Endothelial cell of umbilical vein (primary cell): ENCODE results near the gene LSP1. TPM values are rescaled to one million over a fixed set of nuclear protein-coding genes. Genes with fewer than 3 reads are reported as not detected.

Experiments used
- BruUV-seq: library from RNA; stranded (reverse); fragments of 400-500 nt; replicated peaks from 2 replicates; lab custom pipeline; 2021; lab: Mats Ljungman, UMichigan
- CTCF ChIA-PET: fragments of 300-600, 350-600 bp; sonication (Branson Sonifier 250); formaldehyde crosslinking; loops from one replicate; lab custom pipeline; 2021; ENCODE audit warnings: antibody characterized with exemption, inconsistent platforms; lab: Charles Lee
- POLR2A ChIA-PET: fragments of 300-600, 350-600 bp; sonication (Branson Sonifier 250); formaldehyde crosslinking; loops from one replicate; lab custom pipeline; 2021; ENCODE audit warnings: antibody characterized with exemption, inconsistent platforms; lab: Charles Lee
- DNase-seq: peaks from one replicate; pipeline ENCODE4 v3.0.0-alpha.2; 2011; ENCODE audit warnings: low read depth, low spot score
- FAIRE-seq: peaks from 2 replicates; lab custom pipeline; 2011; peaks lifted over from hg19 to GRCh38; lab: Jason Lieb, UNC
- H2AFZ ChIP-seq: 2 replicates; pipeline ENCODE4 v1.6.0; 2012; ENCODE audit warnings: low read depth, low read length, control low read depth, inconsistent platforms
- H3K27ac ChIP-seq: 2 replicates; pipeline ENCODE4 v1.5.1; 2011; ENCODE audit warnings: low read depth, mild to moderate bottlenecking, control low read depth, low read length, moderate library complexity; ENCODE audit not compliant: insufficient read depth
- H3K27me3 ChIP-seq, 2 experiments: 2 replicates each; pipeline versions ENCODE4 v1.6.0 to v1.6.1; 2011; ENCODE audit warnings: low read length in 2 of 2, mixed read lengths in 1 of 2; ENCODE audit not compliant: control insufficient read depth in 2 of 2, insufficient read depth in 2 of 2
- H3K36me3 ChIP-seq, 2 experiments: 2 replicates in 1 of 2; 3 replicates in 1 of 2; pipeline ENCODE4 v1.5.1; 2011; ENCODE audit warnings: low read length in 2 of 2, mild to moderate bottlenecking in 1 of 2, moderate library complexity in 1 of 2; ENCODE audit not compliant: control insufficient read depth in 2 of 2, insufficient read depth in 2 of 2; ENCODE audit errors: extremely low read depth in 1 of 2
- H3K4me1 ChIP-seq: 3 replicates; pipeline ENCODE4 v1.5.1; 2011; ENCODE audit warnings: mild to moderate bottlenecking, low read length; ENCODE audit not compliant: control insufficient read depth, insufficient read depth; ENCODE audit errors: extremely low read depth
- H3K4me2 ChIP-seq: 2 replicates; pipeline ENCODE4 v1.6.1; 2011; ENCODE audit warnings: low read length, control low read depth, mixed read lengths; ENCODE audit not compliant: insufficient read depth
- H3K4me3 ChIP-seq, 3 experiments: fragments of 200-600 bp in 1 of 3; sonication (generic), shearing (Covaris generic) in 1 of 3; replicated peaks in 1 of 3; 2 replicates each; pipeline ENCODE4 v1.5.1; 2011 to 2016; ENCODE audit warnings: control low read depth in 3 of 3, low read length in 3 of 3, mild to moderate bottlenecking in 2 of 3, inconsistent platforms in 1 of 3, low read depth in 1 of 3, moderate library complexity in 1 of 3; ENCODE audit not compliant: insufficient read depth in 1 of 3
- H3K79me2 ChIP-seq: 2 replicates; pipeline ENCODE4 v1.6.0; 2012; ENCODE audit warnings: low read length, inconsistent platforms; ENCODE audit not compliant: control insufficient read depth, insufficient read depth
- H3K9ac ChIP-seq: replicated peaks from 2 replicates; pipeline ENCODE3; 2011; ENCODE audit warnings: low read length, control low read depth; ENCODE audit not compliant: insufficient read depth; ENCODE audit errors: extremely low read depth
- H3K9me1 ChIP-seq: replicated peaks from 3 replicates; pipeline ENCODE4 v1.6.0; 2011; ENCODE audit warnings: mild to moderate bottlenecking, low read length; ENCODE audit not compliant: control insufficient read depth, insufficient read depth; ENCODE audit errors: extremely low read depth
- H3K9me3 ChIP-seq: replicated peaks from 2 replicates; pipeline ENCODE4 v1.5.1; 2012; ENCODE audit warnings: low read length, inconsistent platforms; ENCODE audit not compliant: control insufficient read depth, insufficient read depth
- H4K20me1 ChIP-seq: replicated peaks from 2 replicates; pipeline ENCODE3; 2011; ENCODE audit warnings: mild to moderate bottlenecking, low read length; ENCODE audit not compliant: control insufficient read depth, insufficient read depth; ENCODE audit errors: extremely low read depth
- EZH2 ChIP-seq: IDR thresholded peaks from 2 replicates; pipeline ENCODE4 v1.6.1; 2012; ENCODE audit warnings: borderline replicate concordance, low read depth, mild to moderate bottlenecking, moderate library complexity, low read length, inconsistent platforms; ENCODE audit not compliant: severe bottlenecking
- FOS ChIP-seq: IDR thresholded peaks from 2 replicates; pipeline ENCODE4 v1.6.1; 2011; ENCODE audit warnings: mild to moderate bottlenecking, low read length, moderate library complexity, borderline replicate concordance; ENCODE audit not compliant: insufficient read depth
- GATA2 ChIP-seq: IDR thresholded peaks from 2 replicates; pipeline ENCODE4 v1.7.0; 2011; ENCODE audit warnings: low read depth, mild to moderate bottlenecking, moderate library complexity, mixed read lengths, low read length; ENCODE audit not compliant: insufficient read length, insufficient read depth
- JUN ChIP-seq: IDR thresholded peaks from 2 replicates; pipeline ENCODE4 v1.6.1; 2011; ENCODE audit warnings: borderline replicate concordance, low read depth; ENCODE audit not compliant: insufficient read length, insufficient read depth
- MYC ChIP-seq: IDR thresholded peaks from one replicate; pipeline ENCODE4 v1.6.1; 2011; ENCODE audit warnings: mild to moderate bottlenecking, low read depth, low read length
- POLR2A ChIP-seq: IDR thresholded peaks from 2 replicates; pipeline ENCODE4 v1.6.1; 2012; ENCODE audit warnings: low read depth, mild to moderate bottlenecking, control low read depth, low read length
- POLR2AphosphoS5 ChIP-seq: IDR thresholded peaks from 2 replicates; pipeline ENCODE4 v1.6.1; 2012; ENCODE audit warnings: low read depth, mild to moderate bottlenecking, control low read depth, low read length, moderate library complexity; ENCODE audit not compliant: insufficient read depth
- dilution Hi-C: fragments of 300-500 bp; cut with MboI; formaldehyde crosslinking; loops from one replicate; pipeline ENCODE4 v1.15.0; 2019; ENCODE audit warnings: low sequenced_read_pairs; ENCODE audit not compliant: extremely low pct_ligation_motif_present
- intact Hi-C: fragments of 100-400 bp; cut with micrococcal nuclease; formaldehyde crosslinking; loops from one replicate; pipeline ENCODE4 v1.10.0; 2022
- polyA plus RNA-seq, 4 experiments: library from polyadenylated mRNA; depleted of rRNA in 3 of 4; stranded (reverse) in 3 of 4; unstranded in 1 of 4; fragments of >200 nt; gene quantifications; 2 replicates each; pipeline versions ENCODE4 v1.2.1 to v1.2.3, GENCODE V29; 2011 to 2012; ENCODE audit warnings: missing spikeins in 1 of 4
- total RNA-seq: library from RNA; stranded (reverse); gene quantifications from 2 replicates; pipeline ENCODE4 v1.2.3, GENCODE V29; 2021
- TF ChIP-seq, protein P1 (sequence below): IDR thresholded peaks from 2 replicates; pipeline ENCODE4 v1.6.1; 2011; ENCODE audit not compliant: insufficient read depth, insufficient read length
- TF ChIP-seq, protein P2 (sequence below), 2 donors: IDR thresholded peaks; 1 replicate in 1 of 2; 2 replicates in 1 of 2; pipeline ENCODE4 v1.5.1; 2011; ENCODE audit warnings: low read length in 2 of 2, mild to moderate bottlenecking in 2 of 2, moderate library complexity in 2 of 2, control low read depth in 1 of 2, inconsistent platforms in 1 of 2, low read depth in 1 of 2; ENCODE audit not compliant: insufficient read depth in 1 of 2; ENCODE audit errors: extremely low read depth in 1 of 2

Gene LSP1
- total and polyA plus RNA-seq, 2 donors (not counting 3 experiments of a cell fraction or from before 2014, with no cell fraction given) = not detected

- Histone ChIP-seq H3K27ac (no peak within 1 kb of the TSS), H3K4me3 (no peak within 1 kb of the TSS), H3K36me3 (no peaks in the 10 kb centered on the region), H3K79me2 (no peaks in the 10 kb centered on the region), H3K9me1 (no peaks in the 10 kb centered on the region), H3K27me3 (no peaks in the 10 kb centered on the region), H3K4me2 (no peak within 1 kb of the TSS), H3K9me3 (no peaks in the 10 kb centered on the region), H3K4me1 (no peaks in the 10 kb centered on the region), H4K20me1 (no peaks in the 10 kb centered on the region), H3K9ac (no peak within 1 kb of the TSS), H2AFZ (no peak within 1 kb of the TSS)
- TF ChIP-seq GATA2 (no peak), MYC (no peak), EZH2 (no peak), POLR2AphosphoS5 (no peak), JUN (no peak), FOS (no peak), POLR2A (no peak)
- TF ChIP-seq, protein P1, sequence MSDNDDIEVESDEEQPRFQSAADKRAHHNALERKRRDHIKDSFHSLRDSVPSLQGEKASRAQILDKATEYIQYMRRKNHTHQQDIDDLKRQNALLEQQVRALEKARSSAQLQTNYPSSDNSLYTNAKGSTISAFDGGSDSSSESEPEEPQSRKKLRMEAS = no peak
- TF ChIP-seq, protein P2, sequence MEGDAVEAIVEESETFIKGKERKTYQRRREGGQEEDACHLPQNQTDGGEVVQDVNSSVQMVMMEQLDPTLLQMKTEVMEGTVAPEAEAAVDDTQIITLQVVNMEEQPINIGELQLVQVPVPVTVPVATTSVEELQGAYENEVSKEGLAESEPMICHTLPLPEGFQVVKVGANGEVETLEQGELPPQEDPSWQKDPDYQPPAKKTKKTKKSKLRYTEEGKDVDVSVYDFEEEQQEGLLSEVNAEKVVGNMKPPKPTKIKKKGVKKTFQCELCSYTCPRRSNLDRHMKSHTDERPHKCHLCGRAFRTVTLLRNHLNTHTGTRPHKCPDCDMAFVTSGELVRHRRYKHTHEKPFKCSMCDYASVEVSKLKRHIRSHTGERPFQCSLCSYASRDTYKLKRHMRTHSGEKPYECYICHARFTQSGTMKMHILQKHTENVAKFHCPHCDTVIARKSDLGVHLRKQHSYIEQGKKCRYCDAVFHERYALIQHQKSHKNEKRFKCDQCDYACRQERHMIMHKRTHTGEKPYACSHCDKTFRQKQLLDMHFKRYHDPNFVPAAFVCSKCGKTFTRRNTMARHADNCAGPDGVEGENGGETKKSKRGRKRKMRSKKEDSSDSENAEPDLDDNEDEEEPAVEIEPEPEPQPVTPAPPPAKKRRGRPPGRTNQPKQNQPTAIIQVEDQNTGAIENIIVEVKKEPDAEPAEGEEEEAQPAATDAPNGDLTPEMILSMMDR (IDR thresholded peaks at IDR 0.05; ENCODE audit: extremely low read depth in 1 of 2, insufficient read depth in 1 of 2, low read depth in 1 of 2, low read length in 2 of 2) = no peak
- CTCF ChIA-PET = interaction anchor here (1.0 to 1.9 kb wide), 5 partner anchors 44 to 313 kb away, joined by 4 to 20 read pairs (median 7); no protein-coding TSS in a partner anchor
- intact Hi-C loops = no loop called here
- no peak for DNase-seq
- dilution Hi-C loops = no loop called here
- POLR2A ChIA-PET = no interaction called here
- no peak for FAIRE-seq
- no TSS peak for BruUV-seq
Measured at GRCh38 chr11:1838426-1839144, 14.3 kb upstream of the LSP1 start, which contains the start of gene TNNI2. Gene TNNI2, plus strand, starts transcription at chr11:1838981. Its CDS starts 716 bp downstream, at chr11:1839697.
